ENCODE measurements around the gene NRXN3. TPM values are rescaled to one million over a fixed set of nuclear protein-coding genes. Genes with fewer than 3 reads are reported as not detected.

The NRXN3 gene
- total and polyA plus RNA-seq, 8 donors: 0.29 to 41.1 (median 9.1) TPM

- no peaks in the 10 kb centered on the region for H3K9me3 ChIP-seq
- TF ChIP-seq EP300 (IDR thresholded peaks at IDR 0.05): no peak
- TF ChIP-seq CTCF (IDR thresholded peaks at IDR 0.05): no peak
- TF ChIP-seq POLR2AphosphoS5 (IDR thresholded peaks at IDR 0.05): no peak
- TF ChIP-seq POLR2A (IDR thresholded peaks at IDR 0.05): no peak
- DNase-seq: no peak
- H3K4me3 ChIP-seq: no peak overlapping the region
- no peaks in the 10 kb centered on the region for H3K36me3 ChIP-seq
- H3K27me3 ChIP-seq: no peaks in the 10 kb centered on the region
- intact Hi-C loops (cut with DNase I; ENCODE audit: low total_unique reads): no loop called here
- WGBS, 5 donors: 86 to 96% (median 90%) methylated on average over 1 of the region's 1 CpG
- no peak overlapping the region for H3K27ac ChIP-seq
- no peaks in the 10 kb centered on the region for H3K4me1 ChIP-seq
Measured at GRCh38 chr14:78688503-78688902, 518.3 kb downstream of the NRXN3 start.

GRCh38 chr14:78690836-78691235 lies 520.7 kb downstream of the NRXN3 start:
- no peaks in the 10 kb centered on the region for H3K9me3 ChIP-seq
- H3K27me3 ChIP-seq: peaks cover 0 to 5% (median 0%) of the 10 kb centered on the region in 3 donors
- H3K4me1 ChIP-seq: no peaks in the 10 kb centered on the region
- no peak for TF ChIP-seq POLR2AphosphoS5 (IDR thresholded peaks at IDR 0.05)
- no peak for TF ChIP-seq CTCF (IDR thresholded peaks at IDR 0.05)
- no peak for TF ChIP-seq EP300 (IDR thresholded peaks at IDR 0.05)
- no peak for TF ChIP-seq POLR2A (IDR thresholded peaks at IDR 0.05)
- intact Hi-C loops (cut with DNase I; ENCODE audit: low total_unique reads): no loop called here
- DNase-seq: no peak
- no peak overlapping the region for H3K4me3 ChIP-seq
- H3K27ac ChIP-seq: no peak overlapping the region
- no peaks in the 10 kb centered on the region for H3K36me3 ChIP-seq
- WGBS, 5 donors: 71 to 88% (median 81%) methylated on average over 2 of the region's 2 CpGs

DNA sequence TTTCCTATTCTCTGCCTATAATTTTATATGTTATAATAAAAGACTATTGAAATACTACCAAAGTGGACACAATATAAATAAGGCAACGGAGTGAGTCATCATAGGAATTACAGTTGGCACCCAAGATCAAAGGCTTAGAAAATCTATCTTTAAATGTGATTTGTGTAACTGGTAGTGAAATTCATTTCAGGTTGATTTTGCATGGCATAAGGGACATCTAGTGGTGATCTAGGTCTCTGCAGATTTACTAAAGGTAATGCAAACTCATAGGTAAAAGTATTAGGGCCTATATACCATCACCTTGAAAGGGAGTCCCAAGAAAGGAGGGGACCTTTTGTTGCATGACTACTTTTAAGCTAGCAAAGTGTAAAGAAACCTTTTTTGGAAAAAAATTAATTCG lies 527.2 kb downstream of the NRXN3 start:
- DNase-seq: peak in 1 of 2 donors; percentile 44
- Histone ChIP-seq H3K27ac (no peak overlapping the region), H3K27me3 (peaks cover 0 to 6% (median 0%) of the 10 kb centered on the region in 3 donors), H3K9me3 (no peaks in the 10 kb centered on the region), H3K36me3 (no peaks in the 10 kb centered on the region), H3K4me3 (no peak overlapping the region), H3K4me1 (no peaks in the 10 kb centered on the region)
- intact Hi-C loops (cut with DNase I; ENCODE audit: low total_unique reads): no loop called here
- TF ChIP-seq CTCF (IDR thresholded peaks at IDR 0.05) (peak in 1 of 7 experiments; percentile 25), POLR2AphosphoS5 (IDR thresholded peaks at IDR 0.05) (no peak)
- 10 to 17% (median 12%) methylated on average over 2 of the region's 2 CpGs for WGBS, 5 donors

DNA sequence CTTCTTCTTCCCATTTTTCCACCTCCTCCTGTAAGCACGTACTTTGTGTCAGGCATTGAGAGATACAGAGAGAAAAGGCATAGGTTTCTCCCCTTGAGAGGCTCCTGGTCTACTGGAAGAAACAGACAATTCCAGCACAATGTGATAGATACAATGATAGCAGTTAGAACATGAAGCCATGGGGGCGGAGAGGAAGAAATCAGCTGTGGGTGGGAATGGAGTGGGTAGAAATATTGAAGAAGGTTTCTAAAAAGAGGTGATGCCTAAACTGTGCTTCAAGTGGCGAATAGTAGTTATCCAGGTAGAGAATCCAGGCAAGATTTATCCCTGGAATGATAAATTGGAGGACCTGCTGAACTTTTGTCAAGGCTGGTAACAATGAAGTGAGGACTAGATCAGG lies 528.8 kb downstream of the NRXN3 start:
- H3K9me3 ChIP-seq: no peaks in the 10 kb centered on the region
- TF ChIP-seq CTCF (IDR thresholded peaks at IDR 0.05): no peak
- TF ChIP-seq POLR2A (IDR thresholded peaks at IDR 0.05): no peak
- no peak for TF ChIP-seq EP300 (IDR thresholded peaks at IDR 0.05)
- TF ChIP-seq POLR2AphosphoS5 (IDR thresholded peaks at IDR 0.05): no peak
- no peak for DNase-seq
- 72 to 82% (median 77%) methylated on average over 3 of the region's 3 CpGs for WGBS, 5 donors
- no peaks in the 10 kb centered on the region for H3K4me1 ChIP-seq
- intact Hi-C loops (cut with DNase I; ENCODE audit: low total_unique reads): no loop called here
- H3K27me3 ChIP-seq: peaks cover 0 to 6% (median 0%) of the 10 kb centered on the region in 3 donors
- H3K4me3 ChIP-seq: no peak overlapping the region
- H3K27ac ChIP-seq: no peak overlapping the region
- H3K36me3 ChIP-seq: no peaks in the 10 kb centered on the region

Data from stomach (tissue), 9 donors.